ENCODE results near the gene SF3B5. TPM values are rescaled to one million over a fixed set of nuclear protein-coding genes. Genes with fewer than 3 reads are reported as not detected.

SF3B5 gene
- total RNA-seq, 2 experiments from 2014 or later, result 113 to 124 TPM

GRCh38 chr6:144066741-144067484 lies 28.5 kb downstream of the SF3B5 start:
- Histone ChIP-seq H3K9me3 (ENCODE audit: control insufficient read depth in 1 of 2, insufficient read depth in 1 of 2, low read length in 2 of 2) (no peaks in the 10 kb centered on the region), H3K36me3 (ENCODE audit: insufficient read depth, low read length) (no peaks in the 10 kb centered on the region), H3K4me1 (ENCODE audit: insufficient read depth, low read length) (peaks cover 20% of the 10 kb centered on the region), H3K27me3 (ENCODE audit: control insufficient read depth in 1 of 2, insufficient read depth in 2 of 2, low read length in 2 of 2) (no peaks in the 10 kb centered on the region), H3K27ac (ENCODE audit: low read depth in 1 of 2, low read length in 2 of 2) (no peak overlapping the region), H3K4me3 (ENCODE audit: low read length) (no peak overlapping the region)
- Mint-ChIP-seq H3K27me3 (no peaks in the 10 kb centered on the region), H3K4me1 (ENCODE audit: low read depth) (peaks cover 31% of the 10 kb centered on the region), H3K4me3 (peak overlapping the region; percentile 35), H3K36me3 (ENCODE audit: low read depth) (no peaks in the 10 kb centered on the region), H3K27ac (no peak overlapping the region), H3K9me3 (no peaks in the 10 kb centered on the region)
- ChIA-PET POLR2A (interaction anchor here (0.7 kb wide), 1 partner anchor 12 kb away, joined by 3 read pairs; no protein-coding TSS in a partner anchor), CTCF (interaction anchor here (0.6 kb wide), 1 partner anchor 56 kb away, joined by 3 read pairs; no protein-coding TSS in a partner anchor)
- ATAC-seq (ENCODE audit: poor library complexity) (no peak), DNase-seq (peak in 1 of 14 experiments; percentile 12)
- intact Hi-C loops (cut with DNase I, micrococcal nuclease), result loop anchor here in 1 of 2 experiments (10.0 kb wide), 1 partner anchor 1922 kb away; the partner anchor contains the start of genes NMBR and VTA1
- no peak for TF ChIP-seq CTCF (IDR thresholded peaks at IDR 0.05)

- Mint-ChIP-seq H3K9me3 (no peaks in the 10 kb centered on the region), H3K27ac (no peak overlapping the region), H3K4me1 (ENCODE audit: low read depth) (peaks cover 31% of the 10 kb centered on the region), H3K27me3 (no peaks in the 10 kb centered on the region), H3K4me3 (peak overlapping the region; percentile 35), H3K36me3 (ENCODE audit: low read depth) (no peaks in the 10 kb centered on the region)
- CTCF ChIA-PET, result no interaction called here
- no peak overlapping the region for H3K27ac ChIP-seq (ENCODE audit: low read depth in 1 of 2, low read length in 2 of 2)
- POLR2A ChIA-PET, result interaction anchor here (3.7 kb wide), 1 partner anchor 12 kb away, joined by 80 read pairs; no protein-coding TSS in a partner anchor
- H3K4me3 ChIP-seq (ENCODE audit: low read length), result no peak overlapping the region
- peaks cover 20% of the 10 kb centered on the region for H3K4me1 ChIP-seq (ENCODE audit: insufficient read depth, low read length)
- no peak for ATAC-seq (ENCODE audit: poor library complexity)
- intact Hi-C loops (cut with DNase I, micrococcal nuclease), result loop anchor here in 1 of 2 experiments (10.0 kb wide), 1 partner anchor 1921 kb away; the partner anchor contains the start of genes NMBR and VTA1
- H3K27me3 ChIP-seq (ENCODE audit: control insufficient read depth in 1 of 2, insufficient read depth in 2 of 2, low read length in 2 of 2), result no peaks in the 10 kb centered on the region
- DNase-seq, result no peak
- H3K9me3 ChIP-seq (ENCODE audit: control insufficient read depth in 1 of 2, insufficient read depth in 1 of 2, low read length in 2 of 2), result no peaks in the 10 kb centered on the region
- TF ChIP-seq CTCF (IDR thresholded peaks at IDR 0.05), result no peak
- H3K36me3 ChIP-seq (ENCODE audit: insufficient read depth, low read length), result no peaks in the 10 kb centered on the region
Observed at GRCh38 chr6:144066255-144066654, 29.1 kb downstream of the SF3B5 start.

GRCh38 chr6:144065213-144065660 lies 30.1 kb downstream of the SF3B5 start:
- Histone ChIP-seq H3K4me3 (ENCODE audit: low read length) (peak overlapping the region; percentile 73), H3K9me3 (ENCODE audit: control insufficient read depth in 1 of 2, insufficient read depth in 1 of 2, low read length in 2 of 2) (no peaks in the 10 kb centered on the region), H3K27ac (ENCODE audit: low read depth in 1 of 2, low read length in 2 of 2) (no peak overlapping the region), H3K36me3 (ENCODE audit: insufficient read depth, low read length) (no peaks in the 10 kb centered on the region), H3K27me3 (ENCODE audit: control insufficient read depth in 1 of 2, insufficient read depth in 2 of 2, low read length in 2 of 2) (no peaks in the 10 kb centered on the region), H3K4me1 (ENCODE audit: insufficient read depth, low read length) (peaks cover 20% of the 10 kb centered on the region)
- Mint-ChIP-seq H3K27me3 (no peaks in the 10 kb centered on the region), H3K4me1 (ENCODE audit: low read depth) (peaks cover 31% of the 10 kb centered on the region), H3K4me3 (peak overlapping the region; percentile 87), H3K27ac (peak overlapping the region; percentile 81), H3K36me3 (ENCODE audit: low read depth) (no peaks in the 10 kb centered on the region), H3K9me3 (no peaks in the 10 kb centered on the region)
- ATAC-seq (ENCODE audit: poor library complexity), result no peak
- intact Hi-C loops (cut with DNase I, micrococcal nuclease), result loop anchor here (2.0 to 10.0 kb wide), 2 partner anchors 30 to 1920 kb away; partner anchors contain the start of genes NMBR (in 1 of the 2), SF3B5 (in 1 of the 2) and VTA1 (in 1 of the 2)
- CTCF ChIA-PET, result interaction anchor here (1.2 kb wide), 1 partner anchor 11 kb away, joined by 4 read pairs; no protein-coding TSS in a partner anchor
- DNase-seq, result peak in 3 of 14 experiments; percentile 6 to 29 (median 26)
- TF ChIP-seq CTCF (IDR thresholded peaks at IDR 0.05), result no peak
- POLR2A ChIA-PET, result interaction anchor here (1.4 to 3.7 kb wide), 6 partner anchors 11 to 490 kb away, joined by 4 to 80 read pairs (median 8); partner anchors contain the start of genes LTV1, PLAGL1 and SF3B5
